Loucy (cell line): ENCODE measurements around the gene BICRA.

Source experiments
- H2AFZ ChIP-seq: fragments of 200-600 bp; sonication (generic); 2 replicates; pipeline ENCODE4 v1.6.0; 2016; ENCODE audit warnings: antibody characterized with exemption, mild to moderate bottlenecking, low read length, moderate library complexity
- H3F3A ChIP-seq: fragments of 200-600 bp; 2 replicates; pipeline ENCODE4 v1.6.0; 2016; ENCODE audit warnings: antibody characterized with exemption, low read depth, mild to moderate bottlenecking
- H3K27me3 ChIP-seq: fragments of 200-600 bp; sonication (generic); 2 replicates; pipeline ENCODE4 v1.6.1; 2014; ENCODE audit warnings: low read length, mild to moderate bottlenecking; ENCODE audit not compliant: insufficient read depth, poor library complexity, severe bottlenecking
- H3K36me3 ChIP-seq: fragments of 200-600 bp; sonication (generic); 2 replicates; pipeline ENCODE4 v1.6.1; 2016; ENCODE audit warnings: low read length; ENCODE audit not compliant: insufficient read depth
- H3K4me1 ChIP-seq: fragments of 200-600 bp; sonication (generic); 2 replicates; pipeline ENCODE4 v1.5.1; 2014; ENCODE audit warnings: low read length, mild to moderate bottlenecking; ENCODE audit not compliant: insufficient read depth, poor library complexity, severe bottlenecking
- H3K4me2 ChIP-seq: fragments of 200-600 bp; sonication (generic); 2 replicates; pipeline ENCODE4 v1.6.0; 2014; ENCODE audit warnings: antibody characterized with exemption, low read length, low read depth, mild to moderate bottlenecking; ENCODE audit not compliant: poor library complexity, severe bottlenecking
- H3K4me3 ChIP-seq: fragments of 200-600 bp; sonication (generic); 2 replicates; pipeline ENCODE4 v1.5.1; 2014; ENCODE audit warnings: low read length, mild to moderate bottlenecking, mixed read lengths; ENCODE audit not compliant: poor library complexity, severe bottlenecking
- H3K79me2 ChIP-seq: fragments of 200-600 bp; sonication (generic); 2 replicates; pipeline ENCODE4 v1.6.1; 2014; ENCODE audit warnings: low read length; ENCODE audit not compliant: insufficient read depth
- H3K9ac ChIP-seq: fragments of 200-600 bp; sonication (generic); 2 replicates; pipeline ENCODE4 v1.6.0; 2014; ENCODE audit warnings: mild to moderate bottlenecking, low read depth, low read length, moderate library complexity; ENCODE audit not compliant: poor library complexity, severe bottlenecking
- H3K9me2 ChIP-seq: fragments of 200-600 bp; sonication (generic); replicated peaks from 2 replicates; pipeline ENCODE4 v1.6.1; 2016; ENCODE audit warnings: low read depth, low read length, mixed read lengths
- H3K9me3 ChIP-seq: fragments of 200-600 bp; sonication (generic); 2 replicates; pipeline ENCODE4 v1.6.1; 2014; ENCODE audit warnings: mild to moderate bottlenecking, antibody characterized with exemption, low read length, low read depth; ENCODE audit not compliant: insufficient read depth
- H4K20me1 ChIP-seq: fragments of 200-600 bp; sonication (generic); 2 replicates; pipeline ENCODE4 v1.6.0; 2014; ENCODE audit warnings: antibody characterized with exemption, low read length, mild to moderate bottlenecking; ENCODE audit not compliant: insufficient read depth, poor library complexity, severe bottlenecking
- EZH2phosphoT487 ChIP-seq: fragments of 200-600 bp; IDR thresholded peaks from 2 replicates; pipeline ENCODE4 v1.6.1; 2018; ENCODE audit warnings: antibody characterized with exemption, mild to moderate bottlenecking, moderate library complexity, borderline replicate concordance
- TF ChIP-seq, protein P1 (sequence below): fragments of 200-600 bp; sonication (generic); conservative IDR thresholded peaks from 2 replicates; pipeline ENCODE4 v1.5.1; 2014; ENCODE audit warnings: mild to moderate bottlenecking, antibody characterized with exemption, low read length

The BICRA gene

DNA sequence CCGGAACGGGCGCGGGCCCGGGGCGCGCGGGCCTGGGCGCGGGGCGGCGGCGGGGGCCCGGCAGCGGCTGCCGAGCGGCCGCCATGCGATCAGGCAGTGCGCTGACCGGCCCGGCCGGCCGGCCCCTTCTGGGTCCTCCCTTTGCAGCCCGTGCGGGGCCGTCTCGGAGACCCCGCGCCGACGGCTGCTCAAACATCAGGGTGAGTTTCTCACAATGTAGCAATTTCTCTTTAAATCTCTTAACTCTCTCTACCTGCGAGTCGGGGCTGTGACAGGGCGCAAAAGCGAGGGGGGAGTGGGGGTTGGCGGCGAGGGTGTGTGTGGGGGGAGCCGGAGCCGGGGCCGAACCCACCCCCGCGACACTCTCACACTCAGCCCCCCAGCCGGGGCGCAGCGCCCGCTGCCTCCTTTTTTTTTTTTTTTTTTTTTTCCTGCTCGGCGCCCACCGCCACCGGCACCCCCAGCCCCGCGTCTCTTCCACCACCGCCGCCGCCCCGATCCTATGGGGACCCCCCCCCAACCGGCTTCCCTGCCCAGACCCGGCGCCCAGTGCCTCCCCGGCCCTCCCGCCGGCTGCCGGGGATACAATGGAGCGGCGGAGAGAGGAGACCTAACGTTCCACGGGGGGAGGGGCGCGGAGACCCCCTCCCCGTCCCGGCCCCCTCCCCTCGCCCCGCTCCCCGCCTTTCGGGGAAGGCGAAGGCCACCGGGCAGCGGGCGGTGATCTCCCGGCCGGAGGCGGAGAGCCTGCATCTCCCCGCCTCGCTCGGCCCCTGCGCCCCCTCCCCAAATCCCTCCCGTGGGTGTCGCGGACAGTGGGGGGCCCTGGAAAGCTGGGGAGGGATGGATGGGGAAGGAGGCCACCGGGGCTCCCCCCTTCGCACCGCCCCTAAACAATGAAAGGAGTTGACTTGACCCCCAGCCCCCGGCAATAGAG lies at the start of gene BICRA:
Gene BICRA (plus strand): TSS at position 166 of the 937 bp plus-strand sequence. CDS start 64,441 bp downstream, outside the sequence.
- Histone ChIP-seq H2AFZ (peak within 1 kb of the TSS; percentile 82), H3K4me1 (peaks cover 16% of the 10 kb centered on the region), H3K36me3 (no peaks in the 10 kb centered on the region), H4K20me1 (peaks cover 37% of the 10 kb centered on the region), H3K4me2 (peak within 1 kb of the TSS; percentile 86), H3F3A (no peaks in the 10 kb centered on the region), H3K27me3 (no peaks in the 10 kb centered on the region), H3K9ac (peak within 1 kb of the TSS; percentile 90), H3K9me2 (no peaks in the 10 kb centered on the region), H3K4me3 (peak within 1 kb of the TSS; percentile 79), H3K79me2 (peaks cover 62% of the 10 kb centered on the region), H3K9me3 (no peaks in the 10 kb centered on the region)
- no peak for TF ChIP-seq EZH2phosphoT487
- TF ChIP-seq, protein P1, sequence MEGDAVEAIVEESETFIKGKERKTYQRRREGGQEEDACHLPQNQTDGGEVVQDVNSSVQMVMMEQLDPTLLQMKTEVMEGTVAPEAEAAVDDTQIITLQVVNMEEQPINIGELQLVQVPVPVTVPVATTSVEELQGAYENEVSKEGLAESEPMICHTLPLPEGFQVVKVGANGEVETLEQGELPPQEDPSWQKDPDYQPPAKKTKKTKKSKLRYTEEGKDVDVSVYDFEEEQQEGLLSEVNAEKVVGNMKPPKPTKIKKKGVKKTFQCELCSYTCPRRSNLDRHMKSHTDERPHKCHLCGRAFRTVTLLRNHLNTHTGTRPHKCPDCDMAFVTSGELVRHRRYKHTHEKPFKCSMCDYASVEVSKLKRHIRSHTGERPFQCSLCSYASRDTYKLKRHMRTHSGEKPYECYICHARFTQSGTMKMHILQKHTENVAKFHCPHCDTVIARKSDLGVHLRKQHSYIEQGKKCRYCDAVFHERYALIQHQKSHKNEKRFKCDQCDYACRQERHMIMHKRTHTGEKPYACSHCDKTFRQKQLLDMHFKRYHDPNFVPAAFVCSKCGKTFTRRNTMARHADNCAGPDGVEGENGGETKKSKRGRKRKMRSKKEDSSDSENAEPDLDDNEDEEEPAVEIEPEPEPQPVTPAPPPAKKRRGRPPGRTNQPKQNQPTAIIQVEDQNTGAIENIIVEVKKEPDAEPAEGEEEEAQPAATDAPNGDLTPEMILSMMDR = no peak

DNA sequence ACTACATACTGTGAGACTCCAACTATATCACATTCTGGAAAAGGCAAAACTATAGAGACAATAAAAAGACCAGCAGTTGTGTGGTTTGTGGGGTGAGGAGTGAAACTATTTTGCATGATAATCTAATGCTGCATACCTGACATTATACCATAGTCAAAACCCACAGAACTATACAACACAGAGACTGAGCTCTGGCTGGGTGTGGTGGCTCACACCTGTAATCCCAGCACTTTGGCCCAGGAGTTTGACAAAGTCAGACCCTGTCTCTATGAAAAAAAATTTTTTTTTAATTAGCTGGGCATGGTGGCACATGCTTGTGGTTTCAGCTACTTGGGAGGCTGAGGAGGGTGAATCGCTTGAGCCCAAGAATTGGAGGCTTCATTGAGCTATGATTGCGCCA lies 47.9 kb upstream of the BICRA start:
- Histone ChIP-seq H3K4me2 (no peak overlapping the region), H3K36me3 (no peaks in the 10 kb centered on the region), H3K9ac (no peak overlapping the region), H3F3A (no peaks in the 10 kb centered on the region), H3K9me3 (no peaks in the 10 kb centered on the region), H3K79me2 (no peaks in the 10 kb centered on the region), H2AFZ (no peak overlapping the region), H3K27me3 (no peaks in the 10 kb centered on the region), H3K4me3 (no peak overlapping the region), H4K20me1 (no peaks in the 10 kb centered on the region), H3K9me2 (no peaks in the 10 kb centered on the region), H3K4me1 (no peaks in the 10 kb centered on the region)
- TF ChIP-seq, protein P1 = no peak

DNA sequence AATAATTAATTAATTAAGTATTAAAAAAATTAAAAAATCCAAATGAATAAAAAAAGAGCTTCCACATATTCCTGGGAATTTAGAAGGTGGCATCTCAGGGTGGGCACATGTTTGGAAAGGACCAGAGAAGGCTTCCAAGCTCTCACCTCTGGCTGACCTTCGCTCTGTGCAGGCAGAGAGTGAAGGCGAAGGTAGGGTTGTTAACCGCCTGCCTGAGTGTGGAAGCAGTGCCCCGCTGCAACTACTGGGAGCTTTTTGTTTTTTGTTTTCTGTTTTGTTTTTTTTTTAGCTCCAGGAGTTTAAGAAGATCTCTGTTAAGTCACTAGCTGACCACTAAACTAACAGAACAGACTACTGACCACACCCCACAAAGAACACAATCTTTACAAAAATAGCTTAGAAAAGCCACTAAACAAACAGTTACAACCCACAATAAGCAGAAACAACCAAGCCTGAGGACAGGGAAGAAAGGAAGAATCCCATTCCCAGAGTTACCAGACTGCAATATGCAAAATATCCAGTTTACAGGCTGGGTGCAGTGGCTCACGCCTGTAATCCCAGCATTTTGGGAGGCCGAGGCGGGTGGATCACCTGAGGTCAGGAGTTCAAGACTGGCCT lies 47.4 kb upstream of the BICRA start:
- Histone ChIP-seq H4K20me1 (no peaks in the 10 kb centered on the region), H3K79me2 (no peaks in the 10 kb centered on the region), H3K4me2 (no peak overlapping the region), H3K9me2 (no peaks in the 10 kb centered on the region), H2AFZ (no peak overlapping the region), H3K9me3 (no peaks in the 10 kb centered on the region), H3K27me3 (no peaks in the 10 kb centered on the region), H3K4me1 (no peaks in the 10 kb centered on the region), H3K4me3 (no peak overlapping the region), H3K36me3 (no peaks in the 10 kb centered on the region), H3K9ac (no peak overlapping the region), H3F3A (no peaks in the 10 kb centered on the region)
- no peak for TF ChIP-seq EZH2phosphoT487
- TF ChIP-seq, protein P1 = no peak
